Retinal pigment epithelial cell (primary cell): Measurements from ENCODE around the gene POLR2E.
"Not testable (repeated sequence)": the region's sequence is repeated elsewhere in the genome, so short reads cannot be mapped to it uniquely, and the experiment has no call there.

Source experiments
- DNase-seq: peaks from one replicate; pipeline ENCODE4 v3.0.0-alpha.2; 2010; ENCODE audit warnings: low read depth
- H3K4me3 ChIP-seq: 2 replicates; pipeline ENCODE4 v1.5.1; 2011; ENCODE audit warnings: mild to moderate bottlenecking, low read length, control low read depth, moderate library complexity
- CTCF ChIP-seq: conservative IDR thresholded peaks from 2 replicates; pipeline ENCODE4 v1.5.1; 2011; ENCODE audit warnings: low read depth, low read length, control low read depth, inconsistent platforms

Gene POLR2E

GRCh38 chr19:1132552-1133383 is 37.6 kb upstream of the POLR2E start:
- H3K4me3 ChIP-seq = peak overlapping the region; percentile 63
- DNase-seq = no peak
- TF ChIP-seq CTCF = no peak

- TF ChIP-seq CTCF = peak; percentile 14
- peak; percentile 60 for DNase-seq
- peak overlapping the region; percentile 63 for H3K4me3 ChIP-seq
Observed at GRCh38 chr19:1131718-1132551, 36.8 kb upstream of the POLR2E start.

- TF ChIP-seq CTCF = no peak
- peak overlapping the region; percentile 63 for H3K4me3 ChIP-seq
- no peak for DNase-seq
Observed at GRCh38 chr19:1130771-1131717, 35.9 kb upstream of the POLR2E start.

- no peak for TF ChIP-seq CTCF
- no peak for DNase-seq
- no peak overlapping the region for H3K4me3 ChIP-seq
Observed at GRCh38 chr19:1129535-1129934, 34.4 kb upstream of the POLR2E start.

GRCh38 chr19:1129084-1129483 is 33.9 kb upstream of the POLR2E start:
- not testable (repeated sequence) for DNase-seq, H3K4me3 ChIP-seq

GRCh38 chr19:1128106-1128505 is 32.9 kb upstream of the POLR2E start:
- no peak for TF ChIP-seq CTCF
- no peak for DNase-seq

More at GRCh38 chr19:1128106-1128505, 32.9 kb upstream of the POLR2E start:
- H3K4me3 ChIP-seq = no peak overlapping the region
